Measurements from ENCODE around the gene SLC10A4. TPM values are rescaled to one million over a fixed set of nuclear protein-coding genes. Genes with fewer than 3 reads are reported as not detected.

Gene SLC10A4
- total RNA-seq, 1 experiment from 2014 or later, result 1.7 TPM

- TF ChIP-seq CTCF (IDR thresholded peaks at IDR 0.05; ENCODE audit: insufficient read depth in 1 of 2, low read depth in 1 of 2, low read length in 1 of 2, severe bottlenecking in 1 of 2, unreplicated experiment in 1 of 2), result no peak
- no peaks in the 10 kb centered on the region; the same call in 1 of the 2 replicates for H3K36me3 ChIP-seq (ENCODE audit: control insufficient read depth, insufficient read depth, low read length)
- CTCF ChIA-PET, result no interaction called here
- H3K27me3 Mint-ChIP-seq (ENCODE audit: insufficient read depth, unreplicated experiment), result no peaks in the 10 kb centered on the region
- H3K27me3 ChIP-seq (replicated peaks; ENCODE audit: control insufficient read depth, insufficient read depth, low read length), result no peaks in the 10 kb centered on the region
- peaks cover 8% of the 10 kb centered on the region for H3K4me1 Mint-ChIP-seq (ENCODE audit: low read depth, unreplicated experiment)
- no peak overlapping the region for H3K4me3 Mint-ChIP-seq (ENCODE audit: unreplicated experiment)
- no peaks in the 10 kb centered on the region for H3K9me3 Mint-ChIP-seq (ENCODE audit: unreplicated experiment)
- DNase-seq, result no peak
- POLR2A ChIA-PET, result no interaction called here
- H3K36me3 Mint-ChIP-seq (ENCODE audit: insufficient read depth, unreplicated experiment), result no peaks in the 10 kb centered on the region
- H3K4me1 ChIP-seq, result no peaks in the 10 kb centered on the region
- H3K9me3 ChIP-seq, result no peaks in the 10 kb centered on the region
- no peak overlapping the region for H3K27ac Mint-ChIP-seq (ENCODE audit: unreplicated experiment)
- BruUV-seq (replicated peaks), result no TSS peak
- intact Hi-C loops (cut with micrococcal nuclease; ENCODE audit: unreplicated experiment), result no loop called here
- H3K4me3 ChIP-seq (ENCODE audit: low read depth, low read length), result no peak overlapping the region
Measured at GRCh38 chr4:48478273-48478672, 4.9 kb upstream of the SLC10A4 start.

- H3K27me3 ChIP-seq (replicated peaks; ENCODE audit: control insufficient read depth, insufficient read depth, low read length), result no peaks in the 10 kb centered on the region
- no peaks in the 10 kb centered on the region for H3K36me3 ChIP-seq (ENCODE audit: control insufficient read depth, insufficient read depth, low read length)
- H3K9me3 ChIP-seq, result no peaks in the 10 kb centered on the region
- H3K27ac Mint-ChIP-seq (ENCODE audit: unreplicated experiment), result no peak overlapping the region
- ChIA-PET CTCF (no interaction called here), POLR2A (no interaction called here)
- no peaks in the 10 kb centered on the region for H3K27me3 Mint-ChIP-seq (ENCODE audit: insufficient read depth, unreplicated experiment)
- no peaks in the 10 kb centered on the region for H3K36me3 Mint-ChIP-seq (ENCODE audit: insufficient read depth, unreplicated experiment)
- no TSS peak for BruUV-seq (replicated peaks)
- H3K4me3 ChIP-seq (ENCODE audit: low read depth, low read length), result no peak overlapping the region
- DNase-seq, result no peak
- no peak overlapping the region for H3K4me3 Mint-ChIP-seq (ENCODE audit: unreplicated experiment)
- H3K4me1 Mint-ChIP-seq (ENCODE audit: low read depth, unreplicated experiment), result no peaks in the 10 kb centered on the region
- intact Hi-C loops (cut with micrococcal nuclease; ENCODE audit: unreplicated experiment), result loop anchor here (10.0 kb wide), 1 partner anchor 167 kb away; no protein-coding TSS in a partner anchor
- H3K9me3 Mint-ChIP-seq (ENCODE audit: unreplicated experiment), result no peaks in the 10 kb centered on the region
- no peak for TF ChIP-seq CTCF (IDR thresholded peaks at IDR 0.05; ENCODE audit: insufficient read depth in 1 of 2, low read depth in 1 of 2, low read length in 1 of 2, severe bottlenecking in 1 of 2, unreplicated experiment in 1 of 2)
- no peaks in the 10 kb centered on the region for H3K4me1 ChIP-seq
Measured at GRCh38 chr4:48481581-48481980, 1.6 kb upstream of the SLC10A4 start.

GRCh38 chr4:48483777-48484493, 792 bp downstream of the SLC10A4 start:
- no peak for DNase-seq
- H3K4me1 ChIP-seq, result no peaks in the 10 kb centered on the region
- ChIA-PET POLR2A (no interaction called here), CTCF (no interaction called here)
- intact Hi-C loops (cut with micrococcal nuclease; ENCODE audit: unreplicated experiment), result loop anchor here (10.0 kb wide), 1 partner anchor 169 kb away; no protein-coding TSS in a partner anchor
- peak overlapping the region; percentile 70 for H3K4me3 Mint-ChIP-seq (ENCODE audit: unreplicated experiment)
- no peak overlapping the region; the same call in 1 of the 2 replicates for H3K4me3 ChIP-seq (ENCODE audit: low read depth, low read length)
- no peaks in the 10 kb centered on the region for H3K27me3 ChIP-seq (replicated peaks; ENCODE audit: control insufficient read depth, insufficient read depth, low read length)
- no peaks in the 10 kb centered on the region for H3K9me3 Mint-ChIP-seq (ENCODE audit: unreplicated experiment)
- no peaks in the 10 kb centered on the region for H3K36me3 Mint-ChIP-seq (ENCODE audit: insufficient read depth, unreplicated experiment)
- H3K36me3 ChIP-seq (ENCODE audit: control insufficient read depth, insufficient read depth, low read length), result no peaks in the 10 kb centered on the region
- no peak for TF ChIP-seq CTCF (IDR thresholded peaks at IDR 0.05; ENCODE audit: insufficient read depth in 1 of 2, low read depth in 1 of 2, low read length in 1 of 2, severe bottlenecking in 1 of 2, unreplicated experiment in 1 of 2)
- H3K9me3 ChIP-seq, result no peaks in the 10 kb centered on the region
- H3K27me3 Mint-ChIP-seq (ENCODE audit: insufficient read depth, unreplicated experiment), result no peaks in the 10 kb centered on the region
- no peaks in the 10 kb centered on the region for H3K4me1 Mint-ChIP-seq (ENCODE audit: low read depth, unreplicated experiment)
- no TSS peak for BruUV-seq (replicated peaks)
- no peak overlapping the region for H3K27ac Mint-ChIP-seq (ENCODE audit: unreplicated experiment)

All from Caco-2 (cell line).